HepG2 (cell line): ENCODE data around the gene EBF4. TPM values are rescaled to one million over a fixed set of nuclear protein-coding genes. Genes with fewer than 3 reads are reported as not detected.

Source experiments
- ARNT2 ChIP-seq: sonication (generic); formaldehyde crosslinking; IDR thresholded peaks from 2 replicates; pipeline ENCODE4 v1.8.0; 2022; ENCODE audit warnings: mild to moderate bottlenecking, low read depth, missing genetic modification reagents, moderate library complexity
- ATF6 ChIP-seq: sonication (generic); formaldehyde crosslinking; conservative IDR thresholded peaks from 2 replicates; pipeline ENCODE4 v1.4.0; 2020; ENCODE audit warnings: missing genetic modification reagents
- BRF2 ChIP-seq: sonication (generic); formaldehyde crosslinking; IDR thresholded peaks from 2 replicates; pipeline ENCODE4 v1.8.1; 2022; ENCODE audit warnings: mild to moderate bottlenecking, missing genetic modification reagents
- EED ChIP-seq: sonication (generic); formaldehyde crosslinking; IDR thresholded peaks from 2 replicates; pipeline ENCODE4 v1.5.0; 2020; ENCODE audit warnings: mild to moderate bottlenecking, missing genetic modification reagents
- FIP1L1 ChIP-seq: fragments of 200-400 bp; formaldehyde crosslinking; IDR thresholded peaks from 2 replicates; pipeline ENCODE4 v1.6.1; 2018; ENCODE audit warnings: low read depth, mild to moderate bottlenecking, low read length, moderate library complexity, borderline replicate concordance; ENCODE audit not compliant: insufficient read depth
- HDAC2 ChIP-seq: sonication (generic); formaldehyde crosslinking; IDR thresholded peaks from 2 replicates; pipeline ENCODE4 v1.4.0; 2020; ENCODE audit warnings: missing genetic modification reagents
- HDAC6 ChIP-seq: fragments of 200-600 bp; sonication (generic); IDR thresholded peaks from 2 replicates; pipeline ENCODE4 v1.7.0; 2017; ENCODE audit warnings: mild to moderate bottlenecking, antibody characterized with exemption, low read length, low read depth
- NR0B2 ChIP-seq: sonication (generic); formaldehyde crosslinking; IDR thresholded peaks from 2 replicates; pipeline ENCODE4 v1.4.0; 2020; ENCODE audit warnings: mild to moderate bottlenecking, missing genetic modification reagents
- NRL ChIP-seq: sonication (generic); formaldehyde crosslinking; IDR thresholded peaks from 2 replicates; pipeline ENCODE4 v1.5.0; 2020; ENCODE audit warnings: missing genetic modification reagents, mild to moderate bottlenecking, moderate library complexity, borderline replicate concordance
- PBX3 ChIP-seq: sonication (generic); formaldehyde crosslinking; IDR thresholded peaks from 2 replicates; pipeline ENCODE4 v1.8.1; 2023; ENCODE audit warnings: missing genetic modification reagents, inconsistent platforms, borderline replicate concordance
- PTBP1 ChIP-seq: fragments of 200-400 bp; formaldehyde crosslinking; IDR thresholded peaks from 2 replicates; pipeline ENCODE4 v1.6.1; 2018; ENCODE audit warnings: low read length, low read depth; ENCODE audit not compliant: poor library complexity, severe bottlenecking
- RBM39 ChIP-seq: fragments of 200-400 bp; formaldehyde crosslinking; IDR thresholded peaks from one replicate; pipeline ENCODE4 v1.6.1; 2018; ENCODE audit warnings: antibody characterized with exemption, mild to moderate bottlenecking, low read depth, low read length; ENCODE audit not compliant: poor library complexity, severe bottlenecking
- REPIN1 ChIP-seq: sonication (generic); formaldehyde crosslinking; IDR thresholded peaks from 2 replicates; pipeline ENCODE4 v1.8.0; 2022; ENCODE audit warnings: missing genetic modification reagents, low read depth, mild to moderate bottlenecking, borderline replicate concordance
- SMAD3 ChIP-seq: sonication (generic); formaldehyde crosslinking; IDR thresholded peaks from 2 replicates; pipeline ENCODE4 v1.4.0; 2020; ENCODE audit warnings: missing genetic modification reagents
- SMAD9 ChIP-seq: sonication (generic); formaldehyde crosslinking; IDR thresholded peaks from 2 replicates; pipeline ENCODE4 v1.5.1; 2020; ENCODE audit warnings: mild to moderate bottlenecking, missing genetic modification reagents
- XRCC5 ChIP-seq: fragments of 200-400 bp; formaldehyde crosslinking; optimal IDR thresholded peaks from 2 replicates; pipeline ENCODE3; 2017; ENCODE audit warnings: mild to moderate bottlenecking, low read length
- ZBTB2 ChIP-seq: sonication (generic); formaldehyde crosslinking; IDR thresholded peaks from 2 replicates; pipeline ENCODE4 v1.8.0; 2022; ENCODE audit warnings: low read depth, missing genetic modification reagents
- ZNF652 ChIP-seq: IDR thresholded peaks from 2 replicates; pipeline ENCODE4 v1.6.1; 2016; ENCODE audit warnings: low read depth, borderline replicate concordance
- ZNF670 ChIP-seq: sonication (generic); formaldehyde crosslinking; IDR thresholded peaks from 2 replicates; pipeline ENCODE4 v1.8.0; 2022; ENCODE audit warnings: mild to moderate bottlenecking, missing genetic modification reagents, borderline replicate concordance
- ZNF841 ChIP-seq: sonication (generic); formaldehyde crosslinking; IDR thresholded peaks from 2 replicates; pipeline ENCODE4 v1.8.1; 2023; ENCODE audit warnings: missing genetic modification reagents, borderline replicate concordance
- ZNF883 ChIP-seq: sonication (generic); formaldehyde crosslinking; IDR thresholded peaks from 2 replicates; pipeline ENCODE4 v1.5.1; 2020; ENCODE audit warnings: mild to moderate bottlenecking, missing genetic modification reagents; ENCODE audit errors: not compliant biosample characterization
- polyA plus RNA-seq, 8 experiments: library from polyadenylated mRNA; depleted of rRNA in 3 of 8; stranded (reverse) in 7 of 8; unstranded in 1 of 8; fragments of >200 nt; fragmentation: Illumina TruSeq in 4 of 8; extraction: Trizol in 4 of 8; gene quantifications; 2 replicates each; pipeline versions ENCODE4 v1.2.1 to v1.2.3, GENCODE V29; 2011 to 2016; ENCODE audit warnings: low read depth in 4 of 8, missing spikeins in 1 of 8, mixed read lengths in 1 of 8; ENCODE audit not compliant: insufficient read depth in 1 of 8
- total RNA-seq, 5 experiments: library from RNA; depleted of rRNA; stranded (reverse); fragments of >200 nt; fragmentation: Illumina TruSeq; extraction: Trizol; gene quantifications; 2 replicates each; pipeline ENCODE4 v1.2.3, GENCODE V29; 2016; ENCODE audit warnings: low read depth in 1 of 5

The EBF4 gene
- total and polyA plus RNA-seq, 2 of the 13 experiments (the other 11 are each of a cell fraction or from before 2014, with no cell fraction given): 0.84 to 2.2 TPM

- TF ChIP-seq ZNF670 (CRISPR knock-in tag): peak; percentile 90
- TF ChIP-seq ZBTB2 (CRISPR knock-in tag): peak; percentile 60; the same call in 1 of the 2 replicates
- no peak; the same call in none of the 2 replicates for TF ChIP-seq SMAD3 (CRISPR knock-in tag)
- peak; percentile 28; the same call in 1 of the 2 replicates for TF ChIP-seq NRL (CRISPR knock-in tag)
- TF ChIP-seq BRF2 (CRISPR knock-in tag): peak; percentile 62
- peak; percentile 99 for TF ChIP-seq ARNT2 (CRISPR knock-in tag)
- TF ChIP-seq HDAC2 (CRISPR knock-in tag): peak; percentile 24; the same call in 1 of the 2 replicates
- TF ChIP-seq REPIN1 (CRISPR knock-in tag): peak; percentile 90
- no peak; the same call in 1 of the 2 replicates for TF ChIP-seq SMAD9 (CRISPR knock-in tag)
- peak; percentile 99 for TF ChIP-seq RBM39
- TF ChIP-seq PBX3 (CRISPR knock-in tag): peak; percentile 21; the same call in 1 of the 2 replicates
- TF ChIP-seq NR0B2 (CRISPR knock-in tag): peak; percentile 68; the same call in 1 of the 2 replicates
- no peak for TF ChIP-seq HDAC6
- peak; percentile 61 for TF ChIP-seq PTBP1
- TF ChIP-seq ZNF652 (CRISPR knock-in tag): no peak
- TF ChIP-seq EED (CRISPR knock-in tag): peak; percentile 97
- TF ChIP-seq XRCC5: peak; percentile 88
- no peak for TF ChIP-seq FIP1L1
- peak; percentile 91; the same call in 1 of the 2 replicates for TF ChIP-seq ATF6 (CRISPR knock-in tag)
- TF ChIP-seq ZNF841 (CRISPR knock-in tag): peak; percentile 98
- peak; percentile 62 for TF ChIP-seq ZNF883 (CRISPR knock-in tag)
Observed at GRCh38 chr20:2651772-2652723, 40.5 kb upstream of the EBF4 start, which contains the start of gene NOP56 (continued).
